Gastrocnemius medialis (tissue), 4 donors: ENCODE results near the gene USHBP1. TPM values are rescaled to one million over a fixed set of nuclear protein-coding genes. Genes with fewer than 3 reads are reported as not detected.

Experiments
- ATAC-seq, 2 donors: fragments of 150-250 bp; one replicate each; pipeline ENCODE4 v1.9.1; 2016
- DNase-seq, 2 donors: peaks; one replicate each; pipeline ENCODE4 v3.0.0-alpha.2; 2019
- H3K27ac ChIP-seq, 4 donors: fragments of 200-600 bp; sonication (generic); 1 replicate in 1 of 4; 2 replicates in 3 of 4; pipeline ENCODE4 v1.5.1; 2016 to 2018; ENCODE audit warnings: mild to moderate bottlenecking in 2 of 4, moderate library complexity in 1 of 4
- H3K27me3 ChIP-seq, 3 donors: fragments of 200-600 bp; sonication (generic) in 2 of 3; 1 replicate in 1 of 3; 2 replicates in 2 of 3; pipeline versions ENCODE4 v1.5.1 to v1.6.0; 2016 to 2019; ENCODE audit warnings: mild to moderate bottlenecking in 1 of 3, moderate library complexity in 1 of 3
- H3K36me3 ChIP-seq, 2 donors: fragments of 200-600 bp; sonication (generic) in 1 of 2; one replicate each; pipeline ENCODE4 v1.5.1; 2017 to 2018
- H3K4me1 ChIP-seq, 2 donors: fragments of 200-600 bp; sonication (generic) in 1 of 2; one replicate each; pipeline ENCODE4 v1.5.1; 2016 to 2017; ENCODE audit warnings: mild to moderate bottlenecking in 2 of 2
- H3K4me3 ChIP-seq, 4 donors: fragments of 200-600 bp; sonication (generic) in 3 of 4; 1 replicate in 1 of 4; 2 replicates in 3 of 4; pipeline ENCODE4 v1.5.1; 2016 to 2019; ENCODE audit warnings: mild to moderate bottlenecking in 2 of 4
- H3K9me3 ChIP-seq, 3 donors: fragments of 200-600 bp; sonication (generic) in 2 of 3; 1 replicate in 1 of 3; 2 replicates in 2 of 3; pipeline ENCODE4 v1.5.1; 2016 to 2019
- POLR2A ChIP-seq, 2 donors: fragments of 450-650 bp; IDR thresholded peaks; one replicate each; pipeline ENCODE4 v1.6.1; 2017; ENCODE audit warnings: antibody characterized with exemption in 2 of 2, mild to moderate bottlenecking in 2 of 2, moderate library complexity in 2 of 2
- in situ Hi-C, 4 donors: fragments of 200-750 bp; cut with MboI; loops; one replicate each; pipeline versions ENCODE4 v1.15.0 to v1.8.0; 2017; ENCODE audit warnings: low sequenced_read_pairs in 4 of 4
- intact Hi-C: fragments of 100-400 bp; cut with DNase I; formaldehyde crosslinking; loops from one replicate; pipeline ENCODE4 v1.15.1; 2023; ENCODE audit warnings: low total_unique reads
- total RNA-seq, 4 donors: library from RNA; depleted of rRNA; stranded (reverse); fragments of >200 nt; gene quantifications; one replicate each; pipeline versions ENCODE4 v1.1.0 to v1.2.3, GENCODE V29; 2016
- TF ChIP-seq, protein P1 (sequence below), 5 experiments: fragments of 450-650 bp in 3 of 5; fragments of 200-600 bp in 2 of 5; sonication (generic) in 2 of 5; IDR thresholded peaks in 4 of 5; conservative IDR thresholded peaks in 1 of 5; 1 replicate in 4 of 5; 2 replicates in 1 of 5; pipeline ENCODE4 v1.5.1; 2016 to 2019; ENCODE audit warnings: antibody characterized with exemption in 5 of 5, mild to moderate bottlenecking in 3 of 5, moderate library complexity in 3 of 5

The USHBP1 gene
- total RNA-seq, 4 donors from 2014 or later = 2.6 to 7.1 (median 4.1) TPM

GRCh38 chr19:17256130-17256529, 8.4 kb downstream of the USHBP1 start:
- H3K27ac ChIP-seq = no peak overlapping the region
- in situ Hi-C loops = no loop called here

DNA sequence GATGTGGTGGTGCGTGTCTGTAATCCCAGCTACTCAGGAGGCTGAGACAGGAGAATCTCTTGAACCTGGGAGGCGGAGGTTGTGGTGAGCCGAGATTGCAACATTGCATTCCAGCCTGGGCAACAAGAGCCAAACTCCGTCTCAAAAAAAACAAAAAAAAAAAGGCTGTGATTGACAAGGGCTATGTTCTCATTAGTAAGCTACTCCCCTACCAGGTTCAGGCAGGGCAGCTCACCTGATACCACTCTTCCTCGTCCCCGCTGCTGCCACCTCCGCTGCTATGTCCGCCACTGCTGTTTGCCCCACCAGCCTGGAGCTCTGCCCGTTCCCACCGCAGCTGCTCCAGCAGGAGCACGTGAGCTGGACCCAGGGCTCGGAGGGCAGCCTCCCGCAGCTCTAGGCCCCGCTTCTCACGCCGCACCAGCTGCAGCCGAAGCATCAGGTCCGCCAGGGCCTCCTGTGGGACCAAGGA, 9.4 kb downstream of the USHBP1 start:
- Histone ChIP-seq H3K36me3 (no peaks in the 10 kb centered on the region), H3K9me3 (no peaks in the 10 kb centered on the region), H3K27ac (no peak overlapping the region), H3K4me1 (no peaks in the 10 kb centered on the region), H3K4me3 (no peak overlapping the region), H3K27me3 (no peaks in the 10 kb centered on the region)
- ATAC-seq (no peak), DNase-seq (no peak)
- in situ Hi-C loops = no loop called here
- TF ChIP-seq POLR2A (IDR thresholded peaks at IDR 0.05) = no peak
- TF ChIP-seq, protein P1, sequence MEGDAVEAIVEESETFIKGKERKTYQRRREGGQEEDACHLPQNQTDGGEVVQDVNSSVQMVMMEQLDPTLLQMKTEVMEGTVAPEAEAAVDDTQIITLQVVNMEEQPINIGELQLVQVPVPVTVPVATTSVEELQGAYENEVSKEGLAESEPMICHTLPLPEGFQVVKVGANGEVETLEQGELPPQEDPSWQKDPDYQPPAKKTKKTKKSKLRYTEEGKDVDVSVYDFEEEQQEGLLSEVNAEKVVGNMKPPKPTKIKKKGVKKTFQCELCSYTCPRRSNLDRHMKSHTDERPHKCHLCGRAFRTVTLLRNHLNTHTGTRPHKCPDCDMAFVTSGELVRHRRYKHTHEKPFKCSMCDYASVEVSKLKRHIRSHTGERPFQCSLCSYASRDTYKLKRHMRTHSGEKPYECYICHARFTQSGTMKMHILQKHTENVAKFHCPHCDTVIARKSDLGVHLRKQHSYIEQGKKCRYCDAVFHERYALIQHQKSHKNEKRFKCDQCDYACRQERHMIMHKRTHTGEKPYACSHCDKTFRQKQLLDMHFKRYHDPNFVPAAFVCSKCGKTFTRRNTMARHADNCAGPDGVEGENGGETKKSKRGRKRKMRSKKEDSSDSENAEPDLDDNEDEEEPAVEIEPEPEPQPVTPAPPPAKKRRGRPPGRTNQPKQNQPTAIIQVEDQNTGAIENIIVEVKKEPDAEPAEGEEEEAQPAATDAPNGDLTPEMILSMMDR (IDR thresholded peaks at IDR 0.05 in 4 of 5, conservative IDR thresholded peaks at IDR 0.05 in 1 of 5) = no peak
- intact Hi-C loops = no loop called here

More at GRCh38 chr19:17256130-17256529, 8.4 kb downstream of the USHBP1 start:
- H3K4me3 ChIP-seq = no peak overlapping the region
- TF ChIP-seq, protein P1 (IDR thresholded peaks at IDR 0.05 in 4 of 5, conservative IDR thresholded peaks at IDR 0.05 in 1 of 5) = no peak
- TF ChIP-seq POLR2A (IDR thresholded peaks at IDR 0.05) = no peak
- no peak for ATAC-seq
- intact Hi-C loops = no loop called here
- no peak for DNase-seq
- no peaks in the 10 kb centered on the region for H3K36me3 ChIP-seq
- H3K4me1 ChIP-seq = no peaks in the 10 kb centered on the region
- no peaks in the 10 kb centered on the region for H3K27me3 ChIP-seq
- H3K9me3 ChIP-seq = no peaks in the 10 kb centered on the region

GRCh38 chr19:17254636-17255035, 9.9 kb downstream of the USHBP1 start:
- H3K4me3 ChIP-seq = no peak overlapping the region
- H3K4me1 ChIP-seq = no peaks in the 10 kb centered on the region
- no peaks in the 10 kb centered on the region for H3K27me3 ChIP-seq
- DNase-seq (no peak), ATAC-seq (no peak)
- no peaks in the 10 kb centered on the region for H3K9me3 ChIP-seq
- intact Hi-C loops = no loop called here
- no peaks in the 10 kb centered on the region for H3K36me3 ChIP-seq
- no peak overlapping the region for H3K27ac ChIP-seq
- in situ Hi-C loops = no loop called here
- no peak for TF ChIP-seq POLR2A (IDR thresholded peaks at IDR 0.05)
- TF ChIP-seq, protein P1 (IDR thresholded peaks at IDR 0.05 in 4 of 5, conservative IDR thresholded peaks at IDR 0.05 in 1 of 5) = no peak

GRCh38 chr19:17249887-17250548, 14.5 kb downstream of the USHBP1 start:
- no peaks in the 10 kb centered on the region for H3K9me3 ChIP-seq
- no peak for TF ChIP-seq POLR2A (IDR thresholded peaks at IDR 0.05)
- TF ChIP-seq, protein P1 (IDR thresholded peaks at IDR 0.05 in 4 of 5, conservative IDR thresholded peaks at IDR 0.05 in 1 of 5) = no peak
- ATAC-seq = no peak
- H3K4me1 ChIP-seq = peaks cover 5 to 6% of the 10 kb centered on the region in 2 donors
- intact Hi-C loops (no loop called here), in situ Hi-C loops (no loop called here)
- H3K4me3 ChIP-seq = no peak overlapping the region
- no peak for DNase-seq
- H3K27me3 ChIP-seq = no peaks in the 10 kb centered on the region
- no peak overlapping the region for H3K27ac ChIP-seq
- no peaks in the 10 kb centered on the region for H3K36me3 ChIP-seq
